ENCODE results near the gene NDUFA11.

GRCh38 chr19:5893907-5894703 is 9.5 kb downstream of the NDUFA11 start:
- no peak for TF ChIP-seq CTCF (conservative IDR thresholded peaks at IDR 0.05; ENCODE audit: low read depth, low read length)
- no peak for TF ChIP-seq POLR2A (IDR thresholded peaks at IDR 0.05; ENCODE audit: low read depth, low read length)
- no peak for TF ChIP-seq CEBPB (IDR thresholded peaks at IDR 0.05; ENCODE audit: low read depth, low read length)
- no peak for TF ChIP-seq FOS (IDR thresholded peaks at IDR 0.05; ENCODE audit: low read depth, low read length)
